Islet of Langerhans (tissue), 1 donor: Measurements from ENCODE around the gene PIK3R4.
A peak's percentile ranks its signal among the peaks of the same experiment; 100 is the strongest.

Source experiments
- FAIRE-seq: peaks from one replicate; lab custom pipeline; 2011; peaks lifted over from hg19 to GRCh38; lab: Jason Lieb, UNC

The PIK3R4 gene

DNA sequence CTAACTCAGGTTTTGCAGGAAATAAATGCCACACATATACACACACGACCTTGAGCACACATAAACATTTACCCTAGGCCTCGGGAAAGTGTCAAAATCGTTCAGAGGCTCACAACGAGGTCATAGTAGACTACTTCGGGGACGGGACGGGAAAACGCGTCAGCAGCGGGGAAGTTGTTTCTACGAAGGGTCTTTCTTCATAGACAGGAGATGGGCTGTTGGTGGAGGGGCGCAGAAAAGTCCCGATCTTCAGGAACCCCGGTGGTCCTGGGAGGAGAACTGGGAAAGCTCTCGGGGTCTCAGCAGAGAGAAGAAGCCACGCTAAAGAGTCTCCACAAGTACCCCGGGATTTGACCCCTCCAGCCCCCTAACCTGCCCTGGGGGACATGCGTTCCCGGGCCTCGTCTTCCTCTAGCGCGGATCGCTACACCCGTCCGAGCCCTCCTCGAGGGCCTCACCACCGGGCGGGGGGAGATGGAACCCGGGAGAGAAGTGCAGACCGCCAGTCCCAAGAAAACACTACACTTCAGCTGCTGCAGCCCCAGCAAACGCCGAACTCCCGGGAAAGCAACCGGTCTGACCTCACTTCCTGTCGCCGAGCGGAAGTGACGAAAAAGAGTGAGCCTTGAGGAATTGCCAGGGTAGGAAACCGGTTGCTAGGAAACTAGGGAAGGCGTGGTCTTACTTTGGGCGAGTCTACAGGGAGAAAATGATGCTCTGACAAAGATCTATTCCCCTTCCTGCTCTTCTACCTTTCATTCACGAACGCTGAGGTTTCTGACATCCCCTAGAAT lies at the start of gene PIK3R4:
Gene PIK3R4 (minus strand): TSS at position 584 of the 794 bp plus-strand sequence. CDS start 1,611 bp downstream, outside the sequence.
- peak; percentile 100 for FAIRE-seq

DNA sequence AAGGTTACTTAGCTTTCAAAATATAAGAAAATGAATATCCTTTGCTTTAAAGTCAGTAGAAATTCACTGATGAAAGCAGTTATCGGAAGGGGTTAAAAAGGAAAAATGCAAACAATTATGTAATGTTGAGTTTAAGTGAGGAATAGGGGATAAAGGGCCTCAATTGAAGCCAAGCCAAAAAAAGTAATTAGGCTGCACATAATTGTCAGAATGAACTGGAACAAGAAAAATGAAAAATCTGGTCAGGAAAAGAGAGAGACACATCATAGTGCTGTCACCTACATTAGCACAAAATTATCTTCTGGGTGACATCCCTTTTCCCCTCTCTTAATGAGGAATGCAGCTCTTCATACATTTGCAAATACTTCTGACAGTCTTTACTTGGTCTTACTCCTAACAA lies 48.8 kb upstream of the PIK3R4 start:
- no peak for FAIRE-seq

DNA sequence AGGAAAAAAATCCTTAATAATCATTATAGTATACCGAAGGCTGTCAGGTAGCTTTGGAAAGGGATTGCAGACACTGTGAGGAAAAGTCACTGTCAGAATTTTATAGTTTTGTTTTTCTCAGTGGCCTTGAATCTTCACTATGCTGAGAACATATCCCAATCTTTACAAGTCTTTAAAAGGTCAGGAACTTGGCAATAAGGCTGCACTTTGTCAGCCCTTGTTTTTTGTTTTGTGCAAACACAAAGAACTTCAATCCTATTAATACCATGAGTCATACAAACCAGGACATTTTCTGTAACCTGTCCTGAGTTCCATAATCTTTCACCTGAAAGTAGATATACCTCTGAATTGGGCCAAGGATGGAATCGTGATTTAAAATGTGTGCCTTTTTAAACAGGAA lies 45.6 kb upstream of the PIK3R4 start:
- no peak for FAIRE-seq

DNA sequence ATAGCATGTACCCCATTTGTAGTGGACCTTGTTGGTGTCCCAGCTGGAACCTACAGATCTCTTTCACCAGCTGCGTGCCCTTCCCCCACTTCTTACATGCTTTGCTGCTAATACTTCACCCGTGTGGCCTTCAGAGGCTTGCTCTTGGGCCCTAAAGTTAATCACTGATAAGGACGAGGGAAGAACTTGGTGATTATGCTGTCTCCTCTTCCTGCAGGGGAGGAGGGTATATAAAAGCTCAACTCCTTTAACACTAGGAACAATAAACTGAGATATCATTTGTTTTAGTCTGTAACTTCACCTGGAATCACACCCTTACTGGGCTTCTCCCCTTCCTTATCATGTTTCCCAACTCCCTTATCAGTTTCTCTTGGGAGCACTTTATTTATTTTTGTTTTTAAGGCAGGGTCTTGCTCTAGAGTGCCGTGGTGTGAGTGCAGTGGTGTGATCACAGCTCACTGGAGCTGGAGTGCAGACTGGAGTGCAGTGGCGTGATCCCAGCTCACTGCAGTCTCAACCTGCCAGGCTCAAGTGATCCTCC lies 43.2 kb upstream of the PIK3R4 start:
- no peak for FAIRE-seq

DNA sequence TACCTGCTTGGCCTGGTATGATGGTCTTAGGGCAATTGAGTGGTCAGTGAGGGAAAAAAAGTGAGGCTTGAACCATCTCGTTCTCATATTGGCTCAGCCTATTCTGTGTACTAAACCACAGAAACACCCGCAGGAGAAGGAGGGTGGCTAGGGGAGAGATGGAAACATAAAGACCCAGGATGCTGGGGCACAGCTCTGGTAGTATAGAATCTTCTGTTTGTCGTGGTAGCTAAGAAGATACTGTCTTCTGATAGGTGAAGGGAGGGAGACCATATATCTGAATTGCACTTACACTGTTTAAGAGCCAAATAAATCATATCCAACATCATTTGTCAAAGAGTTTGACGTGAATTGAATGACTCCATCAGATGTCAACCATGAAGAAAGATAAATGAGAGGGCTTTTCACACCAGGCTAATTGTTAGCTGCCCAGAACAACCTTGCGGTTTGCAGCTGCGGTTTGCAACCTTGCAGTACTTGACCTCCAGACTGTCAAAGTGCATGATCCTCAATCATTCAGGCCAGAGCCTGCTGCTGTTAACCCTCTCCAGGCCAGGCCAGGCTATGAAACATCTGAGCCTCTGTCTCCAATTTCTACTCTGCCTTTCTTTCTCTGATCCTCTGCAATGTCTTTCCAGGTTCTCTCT lies 40.9 kb upstream of the PIK3R4 start:
- FAIRE-seq, result no peak

DNA sequence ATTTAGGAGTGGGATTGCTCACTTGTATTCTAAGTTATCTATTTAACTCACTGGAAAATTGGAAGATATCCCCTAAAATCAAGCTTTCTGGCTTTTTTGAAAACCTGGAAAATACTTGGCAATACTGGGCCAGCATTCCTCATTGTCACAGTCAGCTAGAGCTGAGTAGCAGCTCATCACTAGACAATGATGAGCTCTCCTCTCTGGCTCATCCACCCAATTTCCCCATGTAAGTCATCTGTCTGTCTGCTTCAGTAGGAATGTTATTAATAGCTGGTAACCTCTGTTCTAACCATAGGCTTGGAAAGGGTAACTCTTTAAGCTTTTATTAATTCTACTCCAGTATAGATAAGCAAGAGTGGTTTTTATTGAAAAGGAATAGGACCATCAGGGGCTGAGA lies 39.7 kb upstream of the PIK3R4 start:
- no peak for FAIRE-seq

DNA sequence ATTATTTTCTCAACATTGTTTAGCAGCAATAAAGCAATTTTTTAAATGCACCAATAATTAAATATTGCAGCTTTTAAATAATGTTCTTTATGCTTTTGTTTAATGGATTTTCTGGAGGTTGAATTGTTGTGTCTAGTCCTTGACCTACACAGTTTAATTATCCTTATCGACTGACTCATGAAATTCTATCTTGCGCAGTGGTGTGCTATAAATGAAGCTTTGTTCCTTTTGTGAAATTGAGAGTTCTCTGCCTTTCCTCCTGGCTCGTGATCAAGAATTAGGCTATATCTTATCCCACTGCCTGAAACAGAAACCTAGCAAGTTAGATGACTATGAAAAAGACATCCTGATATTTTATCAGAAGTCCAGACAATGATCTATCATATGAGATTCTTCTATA lies 37.0 kb upstream of the PIK3R4 start:
- FAIRE-seq, result no peak

DNA sequence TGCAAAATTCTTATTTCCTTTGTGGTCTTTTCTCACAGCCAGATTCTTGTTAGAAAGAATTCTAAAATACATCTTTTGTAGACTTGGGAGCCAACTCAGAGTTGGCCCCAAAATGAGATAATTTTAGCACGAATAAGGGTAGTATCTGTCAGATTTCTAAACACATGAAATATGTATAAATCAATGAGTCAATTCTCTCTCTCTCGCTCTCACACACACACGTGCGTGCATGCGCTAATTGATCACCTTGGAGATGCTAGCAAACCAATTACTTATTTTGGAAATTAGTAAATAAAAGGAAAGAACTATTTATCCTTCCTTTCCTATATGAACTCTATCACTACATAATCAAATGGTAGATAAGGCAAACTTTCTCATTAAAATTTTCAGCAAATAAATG lies 32.9 kb upstream of the PIK3R4 start:
- FAIRE-seq, result no peak

DNA sequence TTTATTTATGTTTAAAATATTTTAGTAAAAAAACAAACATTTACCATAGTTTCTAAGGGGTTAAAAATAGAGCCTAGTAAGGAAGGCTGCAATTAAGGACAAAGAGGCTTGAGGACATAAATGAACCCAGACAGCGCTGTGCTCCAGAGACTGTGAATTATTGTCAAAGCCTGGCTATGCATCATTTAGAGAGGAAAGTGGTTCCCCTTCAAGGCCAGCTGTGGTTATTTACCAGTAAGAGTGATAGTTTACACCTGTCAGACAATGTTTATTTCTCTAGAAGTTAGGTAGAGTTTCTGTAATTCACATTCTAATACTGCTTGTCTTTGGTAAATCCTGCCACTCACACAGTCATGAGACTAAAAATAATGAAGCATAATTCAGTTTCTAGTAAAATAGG lies 32.4 kb upstream of the PIK3R4 start:
- no peak for FAIRE-seq

DNA sequence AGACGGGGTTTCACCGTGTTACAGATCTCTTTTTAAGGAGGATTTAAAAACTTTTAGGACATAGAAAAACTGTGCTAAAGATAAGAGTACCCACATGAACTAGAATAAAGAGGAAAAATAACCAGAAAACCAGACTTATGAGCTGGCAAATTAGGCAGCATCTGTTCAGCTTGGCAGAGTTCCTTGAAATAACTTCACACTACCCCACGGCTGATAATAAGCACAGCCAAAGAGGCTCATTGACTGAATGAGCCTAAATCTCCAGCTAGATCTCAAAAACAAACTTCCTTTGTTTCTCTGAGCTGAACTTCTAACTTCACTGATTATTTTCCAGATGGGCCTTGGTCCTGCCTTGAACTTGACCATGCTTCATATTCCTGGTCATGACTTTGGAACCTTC lies 26.7 kb upstream of the PIK3R4 start:
- FAIRE-seq, result no peak

DNA sequence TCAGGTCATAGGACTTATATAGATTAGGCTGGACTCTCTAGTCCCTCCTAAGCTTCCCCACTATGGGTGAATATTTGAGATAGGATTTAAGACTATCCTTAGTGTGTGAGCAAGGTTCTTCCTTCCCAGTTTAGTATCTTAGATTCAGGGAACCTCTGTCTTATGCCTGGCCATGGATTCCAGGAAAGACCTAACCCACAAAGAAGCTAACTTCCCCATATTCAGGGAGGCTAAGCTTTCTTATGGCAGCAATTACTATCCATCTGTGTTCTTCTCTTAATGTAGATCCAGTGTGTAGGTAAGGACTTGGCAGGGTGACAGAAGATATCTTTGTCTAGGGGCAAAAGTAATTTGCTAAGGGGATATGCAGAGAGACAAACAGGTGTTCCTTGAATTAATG lies 25.5 kb upstream of the PIK3R4 start:
- no peak for FAIRE-seq

DNA sequence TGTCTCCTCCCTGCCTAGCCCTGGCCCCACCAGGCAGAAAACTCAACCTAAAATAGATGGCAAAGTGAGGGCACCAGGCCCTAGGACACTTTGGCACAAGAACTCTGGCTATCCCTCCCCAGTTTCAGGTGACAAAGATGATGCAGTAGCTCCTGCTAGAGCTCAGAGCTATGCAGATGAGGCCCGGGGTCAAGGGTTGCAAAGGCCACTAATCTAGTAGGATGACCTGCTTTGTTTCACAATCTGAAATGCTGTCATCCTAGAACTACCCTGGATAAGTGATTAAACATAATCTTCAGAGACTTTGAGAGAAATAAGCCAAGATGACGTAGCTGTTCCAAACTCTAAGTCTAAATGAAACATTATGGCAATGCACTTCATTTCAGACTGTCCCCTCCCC lies 24.0 kb upstream of the PIK3R4 start:
- FAIRE-seq, result no peak

DNA sequence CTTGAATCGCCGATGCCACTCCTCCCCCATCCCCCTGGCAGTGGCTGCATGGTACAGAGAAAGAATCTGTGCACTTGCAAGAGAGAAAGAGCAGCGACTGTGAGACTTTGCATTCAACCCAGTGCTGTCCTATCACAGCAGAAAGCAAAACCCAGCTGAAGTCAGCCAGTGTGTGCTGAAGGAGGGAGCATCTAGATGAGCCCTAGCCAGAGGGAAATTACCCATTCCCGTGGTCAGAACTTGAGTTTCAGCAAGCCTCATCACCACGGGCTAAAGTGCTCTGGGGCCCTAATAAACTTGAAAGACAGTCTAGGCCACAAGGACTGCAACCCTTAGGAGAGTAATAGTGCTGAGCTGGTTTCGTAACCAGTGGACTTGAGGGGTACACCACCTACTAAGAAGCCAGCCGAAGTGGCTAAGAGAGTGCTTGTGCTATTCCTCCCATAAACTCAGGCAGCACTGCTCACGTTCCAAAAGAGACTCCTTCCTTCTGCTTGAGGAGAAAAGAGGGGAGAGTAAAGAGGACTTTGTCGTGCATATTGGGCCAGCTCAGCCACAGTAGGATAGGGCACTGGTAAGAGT lies 15.2 kb upstream of the PIK3R4 start:
- no peak for FAIRE-seq

DNA sequence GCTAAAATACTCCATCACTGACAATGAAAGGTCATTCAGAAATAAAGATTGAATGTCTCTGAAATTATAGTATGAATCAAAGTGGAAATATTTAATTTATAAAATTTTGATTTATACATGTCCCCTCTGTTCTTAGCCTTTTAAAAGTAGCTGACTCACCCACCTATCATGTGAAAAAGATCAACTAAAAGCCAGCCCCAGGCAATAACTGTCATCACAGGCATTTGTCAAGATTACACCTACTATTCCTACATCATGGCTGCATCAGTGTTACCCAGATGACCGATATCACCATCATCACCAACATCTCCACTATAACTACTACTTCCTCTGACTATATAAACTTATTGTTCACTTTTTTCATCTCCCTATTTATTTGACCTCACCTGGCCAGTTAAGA lies 14.3 kb upstream of the PIK3R4 start:
- FAIRE-seq, result no peak

DNA sequence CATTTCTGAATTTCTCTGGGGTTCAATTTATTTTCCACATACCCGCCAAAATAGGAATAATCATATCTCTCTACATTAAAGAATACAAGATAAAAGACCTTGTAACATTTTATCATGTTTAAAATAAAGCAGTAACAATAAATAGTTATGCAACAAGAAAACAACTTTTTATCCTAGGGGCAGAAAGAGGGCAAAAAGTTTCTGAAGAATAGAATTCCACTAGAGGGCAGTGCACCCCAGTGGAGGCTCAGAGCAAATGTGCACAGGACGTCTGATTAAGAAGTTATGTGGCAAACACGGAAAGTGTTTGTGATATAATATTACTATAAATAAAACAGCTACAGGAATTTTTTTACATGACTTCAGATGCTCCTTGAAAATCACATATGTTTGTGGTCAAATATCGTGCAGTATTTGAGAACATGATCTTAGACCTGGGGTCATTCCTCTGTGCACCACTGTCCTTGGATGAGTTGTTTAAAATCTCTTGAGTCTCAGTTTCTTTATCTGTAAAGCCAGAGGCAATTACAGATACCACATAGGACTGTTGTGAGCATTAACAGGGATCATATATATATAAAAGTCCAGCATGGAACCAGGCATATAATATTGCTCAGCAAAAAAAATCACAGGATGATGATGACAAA lies 13.2 kb upstream of the PIK3R4 start:
- FAIRE-seq, result peak; percentile 99

DNA sequence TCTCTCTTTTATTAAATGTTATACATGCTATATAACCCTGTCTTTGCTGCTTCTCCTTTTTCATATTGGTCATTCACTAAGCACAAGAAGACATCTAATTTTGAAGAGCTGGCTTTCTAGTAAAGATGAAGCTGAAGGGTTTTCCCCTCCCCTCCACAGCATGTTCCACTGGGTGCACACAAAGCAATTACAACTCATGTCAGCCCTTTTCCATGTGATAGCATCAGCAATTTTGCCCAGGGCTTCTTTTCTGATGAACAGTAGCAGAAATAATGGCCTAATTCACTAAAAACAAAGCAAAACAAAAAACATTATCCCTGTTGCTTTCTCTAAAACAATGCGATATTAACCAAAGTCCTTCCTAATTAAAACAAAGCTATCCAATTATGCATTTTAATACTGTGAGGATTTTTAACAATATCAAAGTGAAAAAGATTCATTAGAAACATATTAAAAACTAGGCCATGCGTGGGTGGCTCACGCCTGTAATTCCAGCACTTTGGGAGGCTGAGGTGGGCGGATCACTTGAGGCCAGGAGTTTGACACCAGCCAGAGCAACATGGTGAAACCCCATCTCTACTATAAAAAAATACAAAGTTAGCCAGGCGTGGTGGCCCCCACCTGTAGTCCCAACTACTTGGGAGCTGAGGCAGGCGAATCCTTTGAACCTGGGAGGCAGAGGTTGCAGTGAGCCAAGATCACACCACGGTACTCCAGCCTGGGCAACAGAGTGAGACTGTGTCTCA lies 12.2 kb upstream of the PIK3R4 start:
- no peak for FAIRE-seq

DNA sequence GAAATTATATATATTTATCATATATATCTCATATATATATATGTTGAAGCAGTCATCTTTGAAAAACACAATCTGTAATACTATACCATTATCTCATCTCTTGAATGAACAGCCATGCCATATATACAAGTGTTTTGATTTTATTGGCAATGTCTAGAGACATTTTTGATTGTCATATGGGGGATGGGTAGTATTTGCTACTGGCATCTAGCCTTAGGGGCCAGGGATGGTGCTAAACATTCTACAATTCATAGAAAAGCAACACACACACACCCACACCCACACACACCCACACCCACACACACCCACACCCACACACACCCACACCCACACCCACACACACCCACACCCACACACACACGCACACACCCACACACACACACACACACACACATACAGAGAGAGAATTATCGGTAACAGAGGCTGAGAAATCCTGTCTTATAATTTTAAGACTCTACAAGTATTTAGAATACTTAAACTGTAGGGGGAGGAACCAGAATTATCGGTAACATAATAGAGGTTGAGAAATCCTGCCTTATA lies 11.1 kb upstream of the PIK3R4 start:
- FAIRE-seq, result no peak

DNA sequence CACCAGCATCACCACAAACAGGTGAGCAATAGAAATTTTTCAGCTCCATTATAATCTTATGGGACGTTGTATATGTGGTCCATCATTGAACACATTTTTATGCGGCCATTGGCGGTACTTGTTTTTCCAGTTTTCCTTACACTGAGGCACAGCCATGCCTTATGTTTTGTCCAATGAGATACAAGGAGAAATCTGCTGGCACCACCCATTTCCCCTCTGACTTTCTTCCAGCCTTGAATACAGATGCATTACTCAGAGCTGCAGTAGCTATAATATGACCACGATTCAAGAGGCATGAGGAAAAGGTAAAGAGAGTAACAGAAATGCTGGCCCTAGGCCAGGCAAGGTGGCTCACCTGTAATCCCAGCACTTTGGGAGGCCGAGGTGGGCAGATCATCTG lies 9.0 kb upstream of the PIK3R4 start:
- no peak for FAIRE-seq

DNA sequence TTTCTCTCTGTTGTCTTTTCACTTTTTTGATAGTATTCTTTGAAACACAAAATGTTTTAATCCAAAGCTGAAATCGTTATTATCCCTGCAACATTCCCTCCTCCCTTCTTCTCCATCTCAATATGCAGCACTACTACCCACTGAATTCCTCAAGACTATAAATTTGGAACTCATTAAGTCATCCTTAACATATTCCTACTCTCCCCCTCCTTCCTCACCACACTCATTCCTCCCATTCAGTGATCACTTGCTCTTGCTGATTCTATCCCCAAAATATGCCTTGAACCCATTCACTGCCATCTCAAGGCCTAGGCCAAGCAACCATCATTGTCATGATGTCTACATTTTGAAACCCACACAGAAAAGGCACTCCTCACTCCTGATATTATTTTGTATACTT lies 2.4 kb upstream of the PIK3R4 start:
- no peak for FAIRE-seq

DNA sequence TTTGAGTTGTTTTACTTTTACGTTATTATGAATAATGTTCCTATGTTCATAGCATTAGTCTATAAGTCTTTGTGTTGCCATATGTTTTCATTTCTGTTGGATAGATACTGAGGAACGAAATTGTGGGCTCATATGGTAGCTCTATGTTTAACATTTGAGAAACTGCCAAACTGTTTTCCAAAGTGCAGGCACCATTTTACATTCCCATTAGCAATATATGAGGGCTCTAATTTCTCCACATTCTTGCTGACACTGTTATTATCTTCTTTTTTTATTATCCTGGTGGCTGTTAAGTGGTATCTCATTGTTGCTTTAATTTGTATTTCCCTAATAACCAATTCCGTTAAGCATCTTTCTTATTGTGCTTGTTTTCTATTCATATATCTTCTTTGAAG lies 1.8 kb upstream of the PIK3R4 start:
- FAIRE-seq, result peak; percentile 71

DNA sequence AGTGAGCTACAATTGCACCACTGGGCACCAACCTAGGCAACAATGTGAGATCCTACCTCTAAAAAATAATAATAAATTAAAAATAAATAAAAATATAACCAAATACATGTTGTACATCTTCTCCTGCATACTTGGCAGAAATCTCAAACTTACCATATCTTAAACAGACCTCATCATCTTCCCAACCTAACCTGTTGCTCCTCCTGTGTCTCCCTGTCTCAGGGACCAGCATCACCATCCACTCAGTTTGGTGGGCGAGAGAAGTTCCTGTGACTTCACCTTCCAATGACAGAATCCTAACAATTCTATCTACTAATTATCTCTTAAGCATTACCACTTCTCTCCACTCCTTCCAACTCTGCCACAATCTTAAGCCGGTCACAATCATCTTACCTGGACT lies 3.3 kb downstream of the PIK3R4 start:
- FAIRE-seq, result no peak
